ENCODE results near the gene ATP11A. TPM values are rescaled to one million over a fixed set of nuclear protein-coding genes. Genes with fewer than 3 reads are reported as not detected.
A peak's percentile ranks its signal among the peaks of the same experiment; 100 is the strongest.
"Not testable (repeated sequence)": the region's sequence is repeated elsewhere in the genome, so short reads cannot be mapped to it uniquely, and the experiment has no call there.

The ATP11A gene
- total RNA-seq, 1 experiment from 2014 or later, result 232 TPM

- BruUV-seq (replicated peaks), result no TSS peak
- H3K4me3 Mint-ChIP-seq (ENCODE audit: unreplicated experiment), result no peak overlapping the region
- Histone ChIP-seq H3K4me1 (peaks cover 7% of the 10 kb centered on the region; the same call in 1 of the 2 replicates), H3K4me3 (ENCODE audit: low read depth, low read length) (no peak overlapping the region), H3K27me3 (replicated peaks; ENCODE audit: control insufficient read depth, insufficient read depth, low read length) (no peaks in the 10 kb centered on the region), H3K36me3 (ENCODE audit: control insufficient read depth, insufficient read depth, low read length) (no peaks in the 10 kb centered on the region), H3K9me3 (no peaks in the 10 kb centered on the region)
- no peaks in the 10 kb centered on the region for H3K36me3 Mint-ChIP-seq (ENCODE audit: insufficient read depth, unreplicated experiment)
- no peak for DNase-seq
- ChIA-PET POLR2A (no interaction called here), CTCF (no interaction called here)
- no peak for TF ChIP-seq CTCF (IDR thresholded peaks at IDR 0.05; ENCODE audit: insufficient read depth in 1 of 2, low read depth in 1 of 2, low read length in 1 of 2, severe bottlenecking in 1 of 2, unreplicated experiment in 1 of 2)
- H3K27ac Mint-ChIP-seq (ENCODE audit: unreplicated experiment), result no peak overlapping the region
- H3K9me3 Mint-ChIP-seq (ENCODE audit: unreplicated experiment), result no peaks in the 10 kb centered on the region
- intact Hi-C loops (cut with micrococcal nuclease; ENCODE audit: unreplicated experiment), result loop anchor here (5.0 kb wide), 1 partner anchor 55 kb away; no protein-coding TSS in a partner anchor
- H3K4me1 Mint-ChIP-seq (ENCODE audit: low read depth, unreplicated experiment), result peaks cover 12% of the 10 kb centered on the region
- no peaks in the 10 kb centered on the region for H3K27me3 Mint-ChIP-seq (ENCODE audit: insufficient read depth, unreplicated experiment)
Measured at GRCh38 chr13:112672651-112673284, 17.1 kb upstream of the ATP11A start.

- Mint-ChIP-seq H3K4me1 (ENCODE audit: low read depth, unreplicated experiment) (peaks cover 12% of the 10 kb centered on the region), H3K4me3 (ENCODE audit: unreplicated experiment) (no peak overlapping the region), H3K9me3 (ENCODE audit: unreplicated experiment) (no peaks in the 10 kb centered on the region), H3K36me3 (ENCODE audit: insufficient read depth, unreplicated experiment) (no peaks in the 10 kb centered on the region), H3K27ac (ENCODE audit: unreplicated experiment) (peak overlapping the region; percentile 13), H3K27me3 (ENCODE audit: insufficient read depth, unreplicated experiment) (no peaks in the 10 kb centered on the region)
- no TSS peak for BruUV-seq (replicated peaks)
- H3K9me3 ChIP-seq, result no peaks in the 10 kb centered on the region
- CTCF ChIA-PET, result no interaction called here
- no peaks in the 10 kb centered on the region for H3K36me3 ChIP-seq (ENCODE audit: control insufficient read depth, insufficient read depth, low read length)
- H3K4me1 ChIP-seq, result peaks cover 6% of the 10 kb centered on the region; the same call in 1 of the 2 replicates
- H3K27me3 ChIP-seq (replicated peaks; ENCODE audit: control insufficient read depth, insufficient read depth, low read length), result no peaks in the 10 kb centered on the region
- no peak for TF ChIP-seq CTCF (IDR thresholded peaks at IDR 0.05; ENCODE audit: insufficient read depth in 1 of 2, low read depth in 1 of 2, low read length in 1 of 2, severe bottlenecking in 1 of 2, unreplicated experiment in 1 of 2)
- no peak for DNase-seq
- intact Hi-C loops (cut with micrococcal nuclease; ENCODE audit: unreplicated experiment), result loop anchor here (5.0 kb wide), 1 partner anchor 57 kb away; no protein-coding TSS in a partner anchor
- POLR2A ChIA-PET, result no interaction called here
- no peak overlapping the region for H3K4me3 ChIP-seq (ENCODE audit: low read depth, low read length)
Measured at GRCh38 chr13:112674412-112675365, 15.1 kb upstream of the ATP11A start.

GRCh38 chr13:112675366-112675756, 14.5 kb upstream of the ATP11A start:
- intact Hi-C loops (cut with micrococcal nuclease; ENCODE audit: unreplicated experiment), result no loop called here
- Mint-ChIP-seq H3K4me3 (ENCODE audit: unreplicated experiment) (no peak overlapping the region), H3K27ac (ENCODE audit: unreplicated experiment) (no peak overlapping the region), H3K9me3 (ENCODE audit: unreplicated experiment) (no peaks in the 10 kb centered on the region), H3K4me1 (ENCODE audit: low read depth, unreplicated experiment) (peaks cover 12% of the 10 kb centered on the region), H3K36me3 (ENCODE audit: insufficient read depth, unreplicated experiment) (no peaks in the 10 kb centered on the region), H3K27me3 (ENCODE audit: insufficient read depth, unreplicated experiment) (no peaks in the 10 kb centered on the region)
- H3K9me3 ChIP-seq, result no peaks in the 10 kb centered on the region
- ChIA-PET POLR2A (no interaction called here), CTCF (no interaction called here)
- no peaks in the 10 kb centered on the region for H3K4me1 ChIP-seq
- H3K36me3 ChIP-seq (ENCODE audit: control insufficient read depth, insufficient read depth, low read length), result no peaks in the 10 kb centered on the region
- TF ChIP-seq CTCF (IDR thresholded peaks at IDR 0.05; ENCODE audit: insufficient read depth in 1 of 2, low read depth in 1 of 2, low read length in 1 of 2, severe bottlenecking in 1 of 2, unreplicated experiment in 1 of 2), result no peak
- no peaks in the 10 kb centered on the region for H3K27me3 ChIP-seq (replicated peaks; ENCODE audit: control insufficient read depth, insufficient read depth, low read length)
- no TSS peak for BruUV-seq (replicated peaks)
- H3K4me3 ChIP-seq (ENCODE audit: low read depth, low read length), result no peak overlapping the region
- DNase-seq, result no peak

GRCh38 chr13:112677421-112677962, 12.3 kb upstream of the ATP11A start:
- BruUV-seq (replicated peaks); H3K27me3 Mint-ChIP-seq (ENCODE audit: insufficient read depth, unreplicated experiment); H3K9me3 ChIP-seq; H3K4me3 ChIP-seq (ENCODE audit: low read depth, low read length); H3K27ac Mint-ChIP-seq (ENCODE audit: unreplicated experiment); H3K9me3 Mint-ChIP-seq (ENCODE audit: unreplicated experiment); H3K27me3 ChIP-seq (replicated peaks; ENCODE audit: control insufficient read depth, insufficient read depth, low read length); H3K36me3 ChIP-seq (ENCODE audit: control insufficient read depth, insufficient read depth, low read length); H3K36me3 Mint-ChIP-seq (ENCODE audit: insufficient read depth, unreplicated experiment); H3K4me3 Mint-ChIP-seq (ENCODE audit: unreplicated experiment); intact Hi-C loops (cut with micrococcal nuclease; ENCODE audit: unreplicated experiment); CTCF ChIA-PET; DNase-seq; H3K4me1 ChIP-seq; POLR2A ChIA-PET: not testable (repeated sequence)
- H3K4me1 Mint-ChIP-seq (ENCODE audit: low read depth, unreplicated experiment), result peaks cover 12% of the 10 kb centered on the region

Data from Caco-2 (cell line).